Measurements from ENCODE around the gene SEMA3G.

The SEMA3G gene

DNA sequence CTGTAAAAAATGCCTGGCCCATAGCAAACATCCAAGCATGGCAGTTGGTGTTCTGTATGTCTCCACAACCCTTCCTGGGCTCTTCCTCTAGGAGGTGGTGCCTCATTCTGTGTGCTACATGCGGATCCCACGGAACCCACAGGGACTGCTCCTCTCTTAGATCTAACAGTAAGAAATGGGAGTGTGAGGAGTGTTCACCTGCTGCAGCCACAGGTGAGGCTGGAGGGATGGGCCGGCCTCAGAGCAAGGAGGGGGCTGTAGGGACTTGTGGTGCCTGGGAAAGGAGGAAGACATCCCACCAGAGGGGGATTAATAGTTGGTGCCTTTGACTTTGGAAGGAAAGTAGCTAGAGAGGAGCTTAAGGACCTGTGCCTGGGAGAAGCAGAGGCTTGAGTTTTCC, 22.2 kb downstream of the SEMA3G start:
- in situ Hi-C loops (cut with HindIII; ENCODE audit: low sequenced_read_pairs): no loop called here
- DNase-seq (ENCODE audit: low read depth): no peak
- H3K4me3 ChIP-seq (ENCODE audit: low read depth, low read length): no peak overlapping the region
- TF ChIP-seq, protein P1, sequence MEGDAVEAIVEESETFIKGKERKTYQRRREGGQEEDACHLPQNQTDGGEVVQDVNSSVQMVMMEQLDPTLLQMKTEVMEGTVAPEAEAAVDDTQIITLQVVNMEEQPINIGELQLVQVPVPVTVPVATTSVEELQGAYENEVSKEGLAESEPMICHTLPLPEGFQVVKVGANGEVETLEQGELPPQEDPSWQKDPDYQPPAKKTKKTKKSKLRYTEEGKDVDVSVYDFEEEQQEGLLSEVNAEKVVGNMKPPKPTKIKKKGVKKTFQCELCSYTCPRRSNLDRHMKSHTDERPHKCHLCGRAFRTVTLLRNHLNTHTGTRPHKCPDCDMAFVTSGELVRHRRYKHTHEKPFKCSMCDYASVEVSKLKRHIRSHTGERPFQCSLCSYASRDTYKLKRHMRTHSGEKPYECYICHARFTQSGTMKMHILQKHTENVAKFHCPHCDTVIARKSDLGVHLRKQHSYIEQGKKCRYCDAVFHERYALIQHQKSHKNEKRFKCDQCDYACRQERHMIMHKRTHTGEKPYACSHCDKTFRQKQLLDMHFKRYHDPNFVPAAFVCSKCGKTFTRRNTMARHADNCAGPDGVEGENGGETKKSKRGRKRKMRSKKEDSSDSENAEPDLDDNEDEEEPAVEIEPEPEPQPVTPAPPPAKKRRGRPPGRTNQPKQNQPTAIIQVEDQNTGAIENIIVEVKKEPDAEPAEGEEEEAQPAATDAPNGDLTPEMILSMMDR (IDR thresholded peaks at IDR 0.05; ENCODE audit: low read depth, low read length, missing control alignments): no peak

DNA sequence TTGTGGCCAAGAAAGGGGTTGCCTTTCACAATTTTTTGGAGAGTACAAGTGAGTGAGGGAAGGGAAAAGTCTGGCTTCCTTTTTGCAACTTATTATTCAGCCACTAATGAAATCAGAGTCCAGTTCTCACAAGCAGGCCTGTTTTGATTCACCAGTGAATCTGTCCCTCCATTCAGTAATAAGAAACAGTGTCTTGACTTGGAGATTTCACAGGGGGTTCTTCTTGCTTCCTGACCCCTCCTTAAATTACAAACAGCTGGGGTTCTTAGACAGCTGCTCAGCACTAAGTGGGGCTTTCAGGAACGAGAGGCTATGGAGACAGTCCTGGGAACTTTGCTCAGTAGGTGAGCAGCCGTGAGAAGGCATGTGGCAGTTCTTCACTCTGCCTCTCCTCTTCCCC, 24.5 kb downstream of the SEMA3G start:
- TF ChIP-seq, protein P1 (IDR thresholded peaks at IDR 0.05; ENCODE audit: low read depth, low read length, missing control alignments): no peak
- in situ Hi-C loops (cut with HindIII; ENCODE audit: low sequenced_read_pairs): no loop called here
- no peak for DNase-seq (ENCODE audit: low read depth)
- H3K4me3 ChIP-seq (ENCODE audit: low read depth, low read length): no peak overlapping the region

DNA sequence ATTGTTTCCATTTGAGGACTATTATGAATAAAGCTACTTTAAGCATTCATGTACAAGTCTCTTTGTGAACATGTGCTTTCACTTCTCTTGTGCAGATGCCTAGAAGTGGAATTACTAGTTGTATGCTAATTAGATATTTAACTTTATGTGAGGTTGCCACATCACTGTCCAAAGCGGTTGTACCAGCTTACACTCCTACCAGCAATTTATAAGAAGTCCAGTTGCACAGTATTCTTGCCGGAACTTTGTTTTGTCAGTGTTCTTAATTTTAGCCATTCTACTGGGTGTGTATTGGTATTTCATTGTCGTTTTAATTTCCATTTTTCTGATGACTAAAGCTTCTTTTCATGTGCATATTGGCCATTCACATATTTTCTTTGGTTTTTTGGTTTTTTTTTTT, 29.1 kb downstream of the SEMA3G start:
- TF ChIP-seq, protein P1 (IDR thresholded peaks at IDR 0.05; ENCODE audit: low read depth, low read length, missing control alignments): no peak
- no peak for DNase-seq (ENCODE audit: low read depth)
- H3K4me3 ChIP-seq (ENCODE audit: low read depth, low read length): no peak overlapping the region
- in situ Hi-C loops (cut with HindIII; ENCODE audit: low sequenced_read_pairs): no loop called here

DNA sequence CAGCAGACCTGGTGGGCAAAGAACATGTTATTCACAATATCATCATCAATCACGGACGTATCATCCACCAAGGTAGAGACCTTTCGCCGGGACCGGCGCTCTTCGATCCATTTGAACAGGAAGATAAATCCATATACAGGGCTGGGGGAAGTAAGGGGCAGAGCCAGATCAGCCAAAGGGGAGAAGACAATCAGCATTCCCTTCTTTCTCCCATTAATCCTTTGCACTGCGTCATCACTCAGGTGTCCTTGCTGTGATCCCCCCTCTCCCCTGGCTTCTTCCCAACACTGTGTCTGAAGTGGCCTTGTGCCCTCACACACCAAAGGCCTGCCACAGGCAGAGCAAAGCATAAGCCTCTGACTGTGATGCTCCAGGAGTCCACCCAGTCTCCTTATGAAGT, 36.4 kb downstream of the SEMA3G start:
- H3K4me3 ChIP-seq (ENCODE audit: low read depth, low read length): peak overlapping the region; percentile 98
- TF ChIP-seq, protein P1 (IDR thresholded peaks at IDR 0.05; ENCODE audit: low read depth, low read length, missing control alignments): no peak
- no peak for DNase-seq (ENCODE audit: low read depth)
- in situ Hi-C loops (cut with HindIII; ENCODE audit: low sequenced_read_pairs): no loop called here

DNA sequence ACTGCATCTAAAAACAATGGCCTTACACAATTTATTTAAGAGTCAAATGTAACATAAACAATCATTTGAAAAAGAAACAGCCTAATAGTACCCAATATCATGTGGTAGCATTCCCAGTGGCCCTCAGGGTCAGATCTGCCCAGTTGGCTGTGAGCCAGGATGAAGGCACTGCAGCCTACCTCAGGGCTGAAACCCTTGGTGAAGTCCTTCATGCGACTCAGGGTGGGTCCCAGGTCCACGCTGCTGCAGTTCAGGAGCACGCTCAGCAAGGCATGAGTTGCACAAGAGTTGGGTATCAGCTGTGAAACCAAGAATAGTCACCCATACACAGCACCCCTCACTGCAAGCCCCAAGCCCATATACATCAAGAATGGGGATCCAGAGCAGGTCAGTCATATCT, 37.1 kb downstream of the SEMA3G start:
- TF ChIP-seq, protein P1 (IDR thresholded peaks at IDR 0.05; ENCODE audit: low read depth, low read length, missing control alignments): no peak
- no peak for DNase-seq (ENCODE audit: low read depth)
- in situ Hi-C loops (cut with HindIII; ENCODE audit: low sequenced_read_pairs): no loop called here
- no peak overlapping the region for H3K4me3 ChIP-seq (ENCODE audit: low read depth, low read length)

DNA sequence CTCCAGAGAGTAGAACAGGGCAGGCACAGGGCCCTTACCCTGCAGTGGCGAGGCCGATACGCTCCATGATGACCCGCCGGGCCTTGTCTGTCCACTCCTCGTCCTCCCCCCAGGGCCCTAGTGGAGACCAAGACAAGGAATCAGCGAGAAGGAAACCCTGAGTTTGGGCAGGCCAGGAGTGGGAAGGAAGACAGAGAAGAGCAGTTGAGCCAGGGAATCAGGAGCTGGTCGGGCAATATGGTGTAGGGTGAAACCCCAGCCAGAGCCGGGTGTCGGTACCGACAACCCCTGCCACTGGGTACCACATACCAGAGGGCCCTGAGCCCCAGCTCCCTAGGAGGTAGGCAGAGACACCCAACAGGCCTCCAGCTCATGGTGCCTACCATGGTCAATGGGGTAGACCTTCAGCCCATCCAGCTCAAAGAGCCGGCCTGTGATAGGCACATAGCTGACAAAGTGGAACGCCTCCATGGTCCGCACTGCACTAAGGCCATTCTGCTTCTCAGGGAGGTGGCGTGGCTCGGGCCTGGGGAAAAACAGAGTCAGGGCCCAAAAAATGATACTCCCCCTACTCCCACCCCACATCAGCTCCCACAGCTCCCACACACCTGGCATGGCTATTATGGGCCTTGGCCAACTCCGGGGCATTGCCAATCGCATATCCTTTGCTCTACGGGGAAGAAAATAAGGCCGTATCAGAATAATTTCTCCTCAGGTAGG, 38.0 kb downstream of the SEMA3G start:
- in situ Hi-C loops (cut with HindIII; ENCODE audit: low sequenced_read_pairs): no loop called here
- TF ChIP-seq, protein P1 (IDR thresholded peaks at IDR 0.05; ENCODE audit: low read depth, low read length, missing control alignments): no peak
- no peak overlapping the region for H3K4me3 ChIP-seq (ENCODE audit: low read depth, low read length)
- DNase-seq (ENCODE audit: low read depth): no peak

All from astrocyte of the cerebellum (primary cell).